OCI-LY1 (cell line): Measurements from ENCODE around the gene NECTIN1.

ENCODE experiments used
- H2AFZ ChIP-seq: fragments of 200-600 bp; sonication (generic), shearing (Covaris generic); 2 replicates; pipeline ENCODE4 v1.6.0; 2014; ENCODE audit warnings: antibody characterized with exemption, mild to moderate bottlenecking, low read length
- H3F3A ChIP-seq: fragments of 200-600 bp; sonication (generic), shearing (Covaris generic); 2 replicates; pipeline ENCODE4 v1.6.0; 2014; ENCODE audit warnings: mild to moderate bottlenecking, antibody characterized with exemption, low read length, moderate library complexity; ENCODE audit not compliant: insufficient read depth
- H3K27ac ChIP-seq: fragments of 200-600 bp; sonication (generic); 2 replicates; pipeline ENCODE4 v1.5.1; 2014; ENCODE audit warnings: low read length, mixed run types, mild to moderate bottlenecking, low read depth; ENCODE audit not compliant: poor library complexity, severe bottlenecking
- H3K27me3 ChIP-seq: fragments of 200-600 bp; sonication (generic); 2 replicates; pipeline ENCODE4 v1.6.0; 2014; ENCODE audit warnings: antibody characterized with exemption, mild to moderate bottlenecking, low read length, moderate library complexity; ENCODE audit not compliant: insufficient read depth
- H3K36me3 ChIP-seq: fragments of 200-600 bp; sonication (generic); 2 replicates; pipeline ENCODE4 v1.6.1; 2014; ENCODE audit warnings: mild to moderate bottlenecking, antibody characterized with exemption, low read length, moderate library complexity, mixed read lengths; ENCODE audit not compliant: insufficient read depth
- H3K4me1 ChIP-seq: fragments of 200-600 bp; sonication (generic); 2 replicates; pipeline ENCODE4 v1.5.1; 2014; ENCODE audit warnings: mild to moderate bottlenecking, low read length, moderate library complexity; ENCODE audit not compliant: insufficient read depth, severe bottlenecking
- H3K4me2 ChIP-seq: fragments of 200-600 bp; sonication (generic), shearing (Covaris generic); 2 replicates; pipeline ENCODE4 v1.6.1; 2014; ENCODE audit warnings: low read length
- H3K4me3 ChIP-seq: fragments of 200-600 bp; sonication (generic); 2 replicates; pipeline ENCODE4 v1.5.1; 2014; ENCODE audit warnings: low read length, low read depth, mild to moderate bottlenecking, mixed read lengths; ENCODE audit not compliant: poor library complexity, severe bottlenecking
- H3K79me2 ChIP-seq: fragments of 200-600 bp; shearing (Covaris generic); 2 replicates; pipeline ENCODE4 v1.6.1; 2016; ENCODE audit warnings: mixed run types, low read length, mixed read lengths; ENCODE audit not compliant: insufficient read depth
- H3K9ac ChIP-seq: fragments of 200-600 bp; sonication (generic), shearing (Covaris generic); 2 replicates; pipeline ENCODE4 v1.6.1; 2014; ENCODE audit warnings: mild to moderate bottlenecking, low read length, mixed read lengths
- H3K9me2 ChIP-seq: fragments of 200-600 bp; sonication (generic), shearing (Covaris generic); 2 replicates; pipeline ENCODE4 v1.6.1; 2014; ENCODE audit warnings: low read depth, mild to moderate bottlenecking, low read length, mixed read lengths
- H3K9me3 ChIP-seq: fragments of 200-600 bp; shearing (Covaris generic); 2 replicates; pipeline ENCODE4 v1.6.1; 2014; ENCODE audit warnings: low read length, mixed read lengths
- H4K20me1 ChIP-seq: fragments of 200-600 bp; sonication (generic), shearing (Covaris generic); 2 replicates; pipeline ENCODE4 v1.6.0; 2016; ENCODE audit warnings: mild to moderate bottlenecking, low read length; ENCODE audit not compliant: insufficient read depth
- CTCF ChIP-seq: fragments of 200-600 bp; sonication (generic), shearing (Covaris generic); IDR thresholded peaks from 2 replicates; pipeline ENCODE4 v1.5.1; 2017; ENCODE audit warnings: mild to moderate bottlenecking, antibody characterized with exemption, low read length, moderate library complexity, mixed read lengths
- EZH2 ChIP-seq: fragments of 200-600 bp; sonication (generic), shearing (Covaris generic); IDR thresholded peaks from 2 replicates; pipeline ENCODE4 v1.8.0; 2017; ENCODE audit warnings: borderline replicate concordance, mixed run types, mild to moderate bottlenecking, antibody characterized with exemption, low read length, moderate library complexity, mixed read lengths

NECTIN1 gene

GRCh38 chr11:119747868-119748660 lies 19.1 kb upstream of the NECTIN1 start:
- Histone ChIP-seq H2AFZ (no peak overlapping the region), H3K4me1 (no peaks in the 10 kb centered on the region), H3K27me3 (no peaks in the 10 kb centered on the region), H3K79me2 (no peaks in the 10 kb centered on the region), H4K20me1 (no peaks in the 10 kb centered on the region), H3K36me3 (no peaks in the 10 kb centered on the region), H3F3A (no peaks in the 10 kb centered on the region), H3K27ac (no peak overlapping the region), H3K4me3 (no peak overlapping the region), H3K9ac (no peak overlapping the region), H3K9me2 (no peaks in the 10 kb centered on the region), H3K4me2 (no peak overlapping the region), H3K9me3 (no peaks in the 10 kb centered on the region)
- no peak for TF ChIP-seq CTCF
- TF ChIP-seq EZH2: no peak

- H3K4me3 ChIP-seq: no peak overlapping the region
Measured at GRCh38 chr11:119745776-119746535, 17.0 kb upstream of the NECTIN1 start.

GRCh38 chr11:119745112-119745511 lies 16.1 kb upstream of the NECTIN1 start:
- no peaks in the 10 kb centered on the region for H3K79me2 ChIP-seq
- no peak for TF ChIP-seq EZH2
- no peak for TF ChIP-seq CTCF
- no peak overlapping the region for H3K9ac ChIP-seq
- H3K9me3 ChIP-seq: no peaks in the 10 kb centered on the region
- no peaks in the 10 kb centered on the region for H3K9me2 ChIP-seq
- H3K4me3 ChIP-seq: no peak overlapping the region
- H3K4me1 ChIP-seq: no peaks in the 10 kb centered on the region
- no peak overlapping the region for H3K27ac ChIP-seq
- no peaks in the 10 kb centered on the region for H3K36me3 ChIP-seq
- no peak overlapping the region for H3K4me2 ChIP-seq
- no peak overlapping the region for H2AFZ ChIP-seq
- no peaks in the 10 kb centered on the region for H3K27me3 ChIP-seq
- no peaks in the 10 kb centered on the region for H4K20me1 ChIP-seq
- no peaks in the 10 kb centered on the region for H3F3A ChIP-seq

More at GRCh38 chr11:119745776-119746535, 17.0 kb upstream of the NECTIN1 start:
- H3K4me2 ChIP-seq: no peak overlapping the region
- no peak for TF ChIP-seq CTCF
- TF ChIP-seq EZH2: no peak
- no peak overlapping the region for H3K27ac ChIP-seq
- H3F3A ChIP-seq: no peaks in the 10 kb centered on the region
- H3K79me2 ChIP-seq: no peaks in the 10 kb centered on the region
- no peaks in the 10 kb centered on the region for H3K9me3 ChIP-seq
- H3K36me3 ChIP-seq: no peaks in the 10 kb centered on the region
- H3K9me2 ChIP-seq: no peaks in the 10 kb centered on the region
- H2AFZ ChIP-seq: no peak overlapping the region
- H3K4me1 ChIP-seq: no peaks in the 10 kb centered on the region
- no peaks in the 10 kb centered on the region for H3K27me3 ChIP-seq
- no peak overlapping the region for H3K9ac ChIP-seq
- no peaks in the 10 kb centered on the region for H4K20me1 ChIP-seq
